HepG2 (cell line): ENCODE measurements around the gene ZNF23. TPM values are rescaled to one million over a fixed set of nuclear protein-coding genes. Genes with fewer than 3 reads are reported as not detected.

Experiments
- CAMTA2 ChIP-seq: sonication (generic); formaldehyde crosslinking; IDR thresholded peaks from 2 replicates; pipeline ENCODE4 v1.4.0; 2020; ENCODE audit warnings: mild to moderate bottlenecking, missing genetic modification reagents, borderline replicate concordance
- CREM ChIP-seq, 2 experiments: sonication (generic) in 1 of 2; formaldehyde crosslinking in 1 of 2; IDR thresholded peaks; 2 replicates each; pipeline versions ENCODE4 v1.4.0 to v1.6.1; 2016 to 2020; ENCODE audit warnings: antibody characterized with exemption in 1 of 2, mild to moderate bottlenecking in 1 of 2, missing genetic modification reagents in 1 of 2
- DZIP1 ChIP-seq: sonication (generic); formaldehyde crosslinking; IDR thresholded peaks from 2 replicates; pipeline ENCODE4 v1.5.0; 2020; ENCODE audit warnings: mild to moderate bottlenecking, missing genetic modification reagents
- FOXC1 ChIP-seq: sonication (generic); formaldehyde crosslinking; IDR thresholded peaks from 2 replicates; pipeline ENCODE4 v1.8.0; 2022; ENCODE audit warnings: mild to moderate bottlenecking, missing genetic modification reagents, borderline replicate concordance
- GZF1 ChIP-seq: sonication (generic); formaldehyde crosslinking; IDR thresholded peaks from 2 replicates; pipeline ENCODE4 v1.5.1; 2020; ENCODE audit warnings: mild to moderate bottlenecking, missing genetic modification reagents
- NR2F2 ChIP-seq: IDR thresholded peaks from 2 replicates; pipeline ENCODE4 v1.6.1; 2012; ENCODE audit warnings: low read depth, inconsistent platforms, borderline replicate concordance
- NR2F6 ChIP-seq, 2 experiments: IDR thresholded peaks; 2 replicates each; pipeline ENCODE4 v1.6.1; 2016; ENCODE audit warnings: antibody characterized with exemption in 1 of 2, mild to moderate bottlenecking in 1 of 2
- POLR2AphosphoS5 ChIP-seq: IDR thresholded peaks from 2 replicates; pipeline ENCODE4 v1.6.1; 2012; ENCODE audit warnings: low read depth, low read length
- SALL2 ChIP-seq: sonication (generic); formaldehyde crosslinking; IDR thresholded peaks from 2 replicates; pipeline ENCODE4 v1.8.1; 2023; ENCODE audit warnings: mild to moderate bottlenecking, missing genetic modification reagents, inconsistent platforms
- SOX13 ChIP-seq, 3 experiments: fragments of 450-650 bp in 1 of 3; sonication (generic) in 1 of 3; formaldehyde crosslinking in 1 of 3; IDR thresholded peaks in 2 of 3; conservative IDR thresholded peaks in 1 of 3; 2 replicates each; pipeline versions ENCODE4 v1.5.0 to v1.6.1; 2016 to 2020; ENCODE audit warnings: antibody characterized with exemption in 1 of 3, mild to moderate bottlenecking in 1 of 3, missing compliant biosample characterization in 1 of 3, missing genetic modification reagents in 1 of 3, moderate library complexity in 1 of 3
- SPEN ChIP-seq: sonication (generic); formaldehyde crosslinking; IDR thresholded peaks from 2 replicates; pipeline ENCODE4 v1.5.1; 2020; ENCODE audit warnings: low read depth, mild to moderate bottlenecking, missing genetic modification reagents
- TOPORS ChIP-seq: sonication (generic); formaldehyde crosslinking; IDR thresholded peaks from 2 replicates; pipeline ENCODE4 v1.8.0; 2023; ENCODE audit warnings: mild to moderate bottlenecking, missing genetic modification reagents
- ZBTB49 ChIP-seq: sonication (generic); formaldehyde crosslinking; IDR thresholded peaks from 2 replicates; pipeline ENCODE4 v1.4.0; 2020; ENCODE audit warnings: missing genetic modification reagents, borderline replicate concordance
- ZBTB8A ChIP-seq: sonication (generic); formaldehyde crosslinking; IDR thresholded peaks from 2 replicates; pipeline ENCODE4 v1.4.0; 2020; ENCODE audit warnings: mild to moderate bottlenecking, low read depth, missing genetic modification reagents, borderline replicate concordance
- ZFP62 ChIP-seq: sonication (generic); formaldehyde crosslinking; IDR thresholded peaks from 2 replicates; pipeline ENCODE4 v1.4.0; 2020; ENCODE audit warnings: missing genetic modification reagents
- ZNF124 ChIP-seq: sonication (generic); formaldehyde crosslinking; IDR thresholded peaks from 2 replicates; pipeline ENCODE4 v1.4.0; 2020; ENCODE audit warnings: missing genetic modification reagents
- ZSCAN31 ChIP-seq: sonication (generic); formaldehyde crosslinking; IDR thresholded peaks from 2 replicates; pipeline ENCODE4 v1.5.0; 2020; ENCODE audit warnings: low read depth, mild to moderate bottlenecking, missing genetic modification reagents
- polyA plus RNA-seq, 8 experiments: library from polyadenylated mRNA; depleted of rRNA in 3 of 8; stranded (reverse) in 7 of 8; unstranded in 1 of 8; fragments of >200 nt; fragmentation: Illumina TruSeq in 4 of 8; extraction: Trizol in 4 of 8; gene quantifications; 2 replicates each; pipeline versions ENCODE4 v1.2.1 to v1.2.3, GENCODE V29; 2011 to 2016; ENCODE audit warnings: low read depth in 4 of 8, missing spikeins in 1 of 8, mixed read lengths in 1 of 8; ENCODE audit not compliant: insufficient read depth in 1 of 8
- total RNA-seq, 5 experiments: library from RNA; depleted of rRNA; stranded (reverse); fragments of >200 nt; fragmentation: Illumina TruSeq; extraction: Trizol; gene quantifications; 2 replicates each; pipeline ENCODE4 v1.2.3, GENCODE V29; 2016; ENCODE audit warnings: low read depth in 1 of 5
- TF ChIP-seq, protein P1 (sequence below): sonication (generic); formaldehyde crosslinking; IDR thresholded peaks from 2 replicates; pipeline ENCODE4 v1.8.0; 2022; ENCODE audit warnings: low read depth, missing genetic modification reagents
- TF ChIP-seq, protein P2 (sequence below): sonication (generic); formaldehyde crosslinking; IDR thresholded peaks from 2 replicates; pipeline ENCODE4 v1.4.0; 2020; ENCODE audit warnings: missing genetic modification reagents

Gene ZNF23
- total and polyA plus RNA-seq, 2 of the 13 experiments (the other 11 are each of a cell fraction or from before 2014, with no cell fraction given): 8.6 to 12.2 TPM

DNA sequence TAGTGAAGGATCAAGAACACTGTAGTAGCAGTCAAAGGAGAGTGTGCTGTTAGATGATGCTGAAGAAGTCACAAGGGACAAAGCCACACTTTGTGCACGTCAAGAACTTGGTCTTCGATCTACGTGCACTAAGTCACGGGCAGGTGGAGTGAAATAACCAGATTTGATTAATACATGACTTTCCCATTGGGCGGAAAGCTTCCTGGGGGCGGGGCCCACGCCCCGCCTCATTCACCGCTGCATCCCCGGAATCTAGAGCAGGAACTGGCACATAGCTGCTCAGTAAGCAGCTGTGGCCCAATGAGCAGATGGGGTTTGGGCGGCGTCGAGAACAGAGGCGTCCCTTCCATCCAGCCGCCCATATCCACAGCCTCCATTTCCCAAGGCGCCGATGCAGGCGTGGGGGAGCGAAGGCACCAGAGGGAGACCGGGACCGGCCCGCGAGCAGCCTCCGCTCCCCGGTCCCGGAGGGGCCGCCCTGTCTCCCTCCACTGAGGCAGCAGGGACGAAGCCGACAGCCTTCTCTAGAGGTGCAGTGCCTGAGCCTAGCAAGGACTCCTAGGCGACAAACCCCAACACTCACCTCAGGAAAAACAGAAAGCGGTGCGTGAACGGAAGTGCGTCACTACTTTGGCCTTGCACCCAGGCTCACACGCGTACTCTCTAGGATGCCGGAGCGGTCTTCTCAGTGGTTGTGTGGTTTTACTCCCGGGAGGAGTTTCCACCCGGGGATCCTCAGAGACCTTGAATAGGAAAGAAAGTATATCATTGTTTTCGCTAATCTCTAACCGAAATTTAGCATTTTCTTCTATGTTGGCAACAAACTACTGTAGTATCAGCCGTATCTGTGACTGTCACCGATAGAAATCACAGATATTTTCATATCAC is 22.2 kb upstream of the ZNF23 start (continued):
- TF ChIP-seq TOPORS (CRISPR knock-in tag) (no peak), POLR2AphosphoS5 (peak; percentile 87), ZBTB49 (no peak), ZFP62 (CRISPR knock-in tag) (no peak), GZF1 (CRISPR knock-in tag) (no peak), ZSCAN31 (peak; percentile 91), SOX13 (IDR thresholded peaks at IDR 0.05) (no peak), SOX13 (CRISPR knock-in tag; conservative IDR thresholded peaks at IDR 0.05 in 1 of 2, IDR thresholded peaks at IDR 0.05 in 1 of 2) (no peak; a peak in 1 of 4 replicates), DZIP1 (no peak; the same call in 1 of the 2 replicates), ZBTB8A (CRISPR knock-in tag) (no peak), FOXC1 (CRISPR knock-in tag) (no peak), NR2F2 (no peak), ZNF124 (CRISPR knock-in tag) (no peak; the same call in 1 of the 2 replicates), SALL2 (peak; percentile 60; the same call in 1 of the 2 replicates), SPEN (CRISPR knock-in tag) (peak; percentile 100), CAMTA2 (CRISPR knock-in tag) (0 out of 2 replicates have a peak, but pooled peaks have one; percentile 33), CREM (IDR thresholded peaks at IDR 0.05) (peak; percentile 97), CREM (CRISPR knock-in tag; IDR thresholded peaks at IDR 0.05) (no peak), NR2F6 (IDR thresholded peaks at IDR 0.05) (peak; percentile 27; the same call in 1 of the 2 replicates), NR2F6 (CRISPR knock-in tag; IDR thresholded peaks at IDR 0.05) (peak; percentile 51; the same call in 1 of the 2 replicates)
- TF ChIP-seq, protein P1, sequence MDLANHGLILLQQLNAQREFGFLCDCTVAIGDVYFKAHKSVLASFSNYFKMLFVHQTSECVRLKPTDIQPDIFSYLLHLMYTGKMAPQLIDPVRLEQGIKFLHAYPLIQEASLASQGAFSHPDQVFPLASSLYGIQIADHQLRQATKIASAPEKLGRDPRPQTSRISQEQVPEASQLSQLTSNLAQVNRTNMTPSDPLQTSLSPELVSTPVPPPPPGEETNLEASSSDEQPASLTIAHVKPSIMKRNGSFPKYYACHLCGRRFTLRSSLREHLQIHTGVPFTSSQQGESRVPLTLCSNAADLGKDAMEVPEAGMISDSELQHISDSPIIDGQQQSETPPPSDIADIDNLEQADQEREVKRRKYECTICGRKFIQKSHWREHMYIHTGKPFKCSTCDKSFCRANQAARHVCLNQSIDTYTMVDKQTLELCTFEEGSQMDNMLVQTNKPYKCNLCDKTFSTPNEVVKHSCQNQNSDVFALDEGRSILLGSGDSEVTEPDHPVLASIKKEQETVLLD (CRISPR knock-in tag): no peak
- TF ChIP-seq, protein P2, sequence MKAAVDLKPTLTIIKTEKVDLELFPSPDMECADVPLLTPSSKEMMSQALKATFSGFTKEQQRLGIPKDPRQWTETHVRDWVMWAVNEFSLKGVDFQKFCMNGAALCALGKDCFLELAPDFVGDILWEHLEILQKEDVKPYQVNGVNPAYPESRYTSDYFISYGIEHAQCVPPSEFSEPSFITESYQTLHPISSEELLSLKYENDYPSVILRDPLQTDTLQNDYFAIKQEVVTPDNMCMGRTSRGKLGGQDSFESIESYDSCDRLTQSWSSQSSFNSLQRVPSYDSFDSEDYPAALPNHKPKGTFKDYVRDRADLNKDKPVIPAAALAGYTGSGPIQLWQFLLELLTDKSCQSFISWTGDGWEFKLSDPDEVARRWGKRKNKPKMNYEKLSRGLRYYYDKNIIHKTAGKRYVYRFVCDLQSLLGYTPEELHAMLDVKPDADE (CRISPR knock-in tag): 0 out of 2 replicates have a peak, but pooled peaks have one; percentile 30
